Measurements from ENCODE around the gene ZSCAN1.

Gene ZSCAN1

GRCh38 chr19:58040751-58041525, 7.1 kb downstream of the ZSCAN1 start:
- no peak for DNase-seq (ENCODE audit: low read depth in 2 of 2)

- no peak for DNase-seq (ENCODE audit: low read depth in 2 of 2)
Measured at GRCh38 chr19:58042495-58043340, 8.9 kb downstream of the ZSCAN1 start.

GRCh38 chr19:58044391-58044790, 10.6 kb downstream of the ZSCAN1 start:
- DNase-seq (ENCODE audit: low read depth in 2 of 2) = no peak

GRCh38 chr19:58044886-58045285, 11.1 kb downstream of the ZSCAN1 start:
- no peak for DNase-seq (ENCODE audit: low read depth in 2 of 2)

- no peak for DNase-seq (ENCODE audit: low read depth in 2 of 2)
Measured at GRCh38 chr19:58045411-58046050, 11.7 kb downstream of the ZSCAN1 start.

- no peak for DNase-seq (ENCODE audit: low read depth in 2 of 2)
Measured at GRCh38 chr19:58046856-58047255, 13.0 kb downstream of the ZSCAN1 start.

- no peak for DNase-seq (ENCODE audit: low read depth in 2 of 2)
Measured at GRCh38 chr19:58047672-58048071, 13.8 kb downstream of the ZSCAN1 start.

- DNase-seq (ENCODE audit: low read depth in 2 of 2) = no peak
Measured at GRCh38 chr19:58052256-58052655, 18.4 kb downstream of the ZSCAN1 start.

GRCh38 chr19:58053480-58054156, 19.8 kb downstream of the ZSCAN1 start:
- DNase-seq (ENCODE audit: low read depth in 2 of 2) = no peak

- DNase-seq (ENCODE audit: low read depth in 2 of 2) = no peak
Measured at GRCh38 chr19:58054901-58055874, 21.4 kb downstream of the ZSCAN1 start.

GRCh38 chr19:58056261-58056660, 22.4 kb downstream of the ZSCAN1 start:
- DNase-seq (ENCODE audit: low read depth in 2 of 2) = no peak

GRCh38 chr19:58056861-58057260, 23.0 kb downstream of the ZSCAN1 start:
- no peak for DNase-seq (ENCODE audit: low read depth in 2 of 2)

- DNase-seq (ENCODE audit: low read depth in 2 of 2) = no peak
Measured at GRCh38 chr19:58058467-58058866, 24.6 kb downstream of the ZSCAN1 start.

GRCh38 chr19:58059003-58059670, 25.3 kb downstream of the ZSCAN1 start, which contains the start of gene ZNF135:
ZNF135 (plus strand) TSS chr19:58059282; CDS start chr19:58060003, 721 bp downstream.
- peak; percentile 29 to 50 for DNase-seq (ENCODE audit: low read depth in 2 of 2)

- DNase-seq (ENCODE audit: low read depth in 2 of 2) = no peak
Measured at GRCh38 chr19:58059671-58060078, 25.9 kb downstream of the ZSCAN1 start.

GRCh38 chr19:58060231-58060630, 26.4 kb downstream of the ZSCAN1 start:
- no peak for DNase-seq (ENCODE audit: low read depth in 2 of 2)

GRCh38 chr19:58063712-58064111, 29.9 kb downstream of the ZSCAN1 start:
- no peak for DNase-seq (ENCODE audit: low read depth in 2 of 2)

- DNase-seq (ENCODE audit: low read depth in 2 of 2) = no peak
Measured at GRCh38 chr19:58067240-58067912, 33.6 kb downstream of the ZSCAN1 start.

GRCh38 chr19:58079792-58080191, 46.0 kb downstream of the ZSCAN1 start:
- DNase-seq (ENCODE audit: low read depth in 2 of 2) = no peak

Data from stimulated activated CD8-positive, alpha-beta memory T cell treated with anti-CD3 and anti-CD28 coated beads, Interleukin-15, amount 100 ng/mL, for 48 hours (primary cell).